ENCODE data around the gene PER2. TPM values are rescaled to one million over a fixed set of nuclear protein-coding genes. Genes with fewer than 3 reads are reported as not detected.
A peak's percentile ranks its signal among the peaks of the same experiment; 100 is the strongest.

The PER2 gene
- total RNA-seq, 4 donors from 2014 or later: 4.1 to 7.5 (median 6.7) TPM

DNA sequence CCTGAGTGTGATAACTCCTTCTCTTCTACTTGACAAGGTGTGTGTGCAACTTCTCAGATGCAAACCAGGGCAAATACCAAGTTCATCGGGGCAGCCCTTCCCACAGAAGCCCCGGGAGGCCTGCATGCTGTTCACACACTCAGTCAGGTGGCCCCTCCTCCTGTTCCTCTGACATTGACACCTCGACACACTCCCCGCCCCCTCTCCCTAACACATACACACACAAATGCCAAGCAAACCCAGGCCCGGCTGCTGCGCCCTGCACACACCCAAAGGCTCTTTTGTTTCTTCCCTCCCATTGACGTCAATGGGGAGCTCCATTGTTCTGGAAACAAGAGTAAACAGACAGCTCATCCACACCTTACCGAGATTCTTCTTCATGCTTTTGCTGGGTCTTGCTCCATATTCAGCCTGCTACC, 1.7 kb upstream of the PER2 start:
- DNase-seq (no peak), ATAC-seq (no peak)
- Histone ChIP-seq H3K36me3 (no peaks in the 10 kb centered on the region), H3K4me1 (peaks cover 33 to 34% of the 10 kb centered on the region in 2 donors), H3K27ac (peak overlapping the region in 2 of 4 donors; percentile 90 to 96), H3K4me3 (no peak overlapping the region), H3K27me3 (no peaks in the 10 kb centered on the region), H3K9me3 (no peaks in the 10 kb centered on the region)
- in situ Hi-C loops (cut with MboI; ENCODE audit: low sequenced_read_pairs in 4 of 4) (no loop called here), intact Hi-C loops (cut with DNase I; ENCODE audit: low total_unique reads) (no loop called here)
- TF ChIP-seq POLR2A (IDR thresholded peaks at IDR 0.05): no peak

- no peaks in the 10 kb centered on the region for H3K36me3 ChIP-seq
- H3K9me3 ChIP-seq: no peaks in the 10 kb centered on the region
- in situ Hi-C loops (cut with MboI; ENCODE audit: low sequenced_read_pairs in 4 of 4): no loop called here
- H3K27me3 ChIP-seq: no peaks in the 10 kb centered on the region
- intact Hi-C loops (cut with DNase I; ENCODE audit: low total_unique reads): loop anchor here (1.0 to 2.0 kb wide), 3 partner anchors 31 to 147 kb away; partner anchors contain the start of genes ILKAP and TRAF3IP1
- no peak for DNase-seq
- ATAC-seq: no peak
- H3K4me3 ChIP-seq: peak overlapping the region; percentile 56 to 92 (median 74)
- H3K27ac ChIP-seq: peak overlapping the region; percentile 90 to 96 (median 92)
- H3K4me1 ChIP-seq: peaks cover 39% of the 10 kb centered on the region in 2 donors
- TF ChIP-seq, protein P1, sequence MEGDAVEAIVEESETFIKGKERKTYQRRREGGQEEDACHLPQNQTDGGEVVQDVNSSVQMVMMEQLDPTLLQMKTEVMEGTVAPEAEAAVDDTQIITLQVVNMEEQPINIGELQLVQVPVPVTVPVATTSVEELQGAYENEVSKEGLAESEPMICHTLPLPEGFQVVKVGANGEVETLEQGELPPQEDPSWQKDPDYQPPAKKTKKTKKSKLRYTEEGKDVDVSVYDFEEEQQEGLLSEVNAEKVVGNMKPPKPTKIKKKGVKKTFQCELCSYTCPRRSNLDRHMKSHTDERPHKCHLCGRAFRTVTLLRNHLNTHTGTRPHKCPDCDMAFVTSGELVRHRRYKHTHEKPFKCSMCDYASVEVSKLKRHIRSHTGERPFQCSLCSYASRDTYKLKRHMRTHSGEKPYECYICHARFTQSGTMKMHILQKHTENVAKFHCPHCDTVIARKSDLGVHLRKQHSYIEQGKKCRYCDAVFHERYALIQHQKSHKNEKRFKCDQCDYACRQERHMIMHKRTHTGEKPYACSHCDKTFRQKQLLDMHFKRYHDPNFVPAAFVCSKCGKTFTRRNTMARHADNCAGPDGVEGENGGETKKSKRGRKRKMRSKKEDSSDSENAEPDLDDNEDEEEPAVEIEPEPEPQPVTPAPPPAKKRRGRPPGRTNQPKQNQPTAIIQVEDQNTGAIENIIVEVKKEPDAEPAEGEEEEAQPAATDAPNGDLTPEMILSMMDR (IDR thresholded peaks at IDR 0.05 in 4 of 5, conservative IDR thresholded peaks at IDR 0.05 in 1 of 5): no peak
- no peak for TF ChIP-seq POLR2A (IDR thresholded peaks at IDR 0.05)
These were observed 1.2 kb upstream of the PER2 start for GRCh38 chr2:238289574-238289973.

- intact Hi-C loops (cut with DNase I; ENCODE audit: low total_unique reads): loop anchor here (1.0 to 2.0 kb wide), 3 partner anchors 31 to 146 kb away; partner anchors contain the start of genes ILKAP and TRAF3IP1
- H3K9me3 ChIP-seq: no peaks in the 10 kb centered on the region
- peak overlapping the region; percentile 56 to 92 (median 74) for H3K4me3 ChIP-seq
- H3K36me3 ChIP-seq: no peaks in the 10 kb centered on the region
- peak; percentile 93 to 99 for DNase-seq
- TF ChIP-seq, protein P1 (IDR thresholded peaks at IDR 0.05 in 4 of 5, conservative IDR thresholded peaks at IDR 0.05 in 1 of 5): peak; percentile 28 to 47 (median 34)
- TF ChIP-seq POLR2A (IDR thresholded peaks at IDR 0.05): peak; percentile 91 to 96
- H3K4me1 ChIP-seq: peaks cover 43 to 45% of the 10 kb centered on the region in 2 donors
- in situ Hi-C loops (cut with MboI; ENCODE audit: low sequenced_read_pairs in 4 of 4): no loop called here
- H3K27ac ChIP-seq: peak overlapping the region; percentile 90 to 96 (median 92)
- peak; percentile 78 to 81 for ATAC-seq
- no peaks in the 10 kb centered on the region for H3K27me3 ChIP-seq
These were observed 502 bp upstream of the PER2 start for GRCh38 chr2:238288650-238289573.

DNA sequence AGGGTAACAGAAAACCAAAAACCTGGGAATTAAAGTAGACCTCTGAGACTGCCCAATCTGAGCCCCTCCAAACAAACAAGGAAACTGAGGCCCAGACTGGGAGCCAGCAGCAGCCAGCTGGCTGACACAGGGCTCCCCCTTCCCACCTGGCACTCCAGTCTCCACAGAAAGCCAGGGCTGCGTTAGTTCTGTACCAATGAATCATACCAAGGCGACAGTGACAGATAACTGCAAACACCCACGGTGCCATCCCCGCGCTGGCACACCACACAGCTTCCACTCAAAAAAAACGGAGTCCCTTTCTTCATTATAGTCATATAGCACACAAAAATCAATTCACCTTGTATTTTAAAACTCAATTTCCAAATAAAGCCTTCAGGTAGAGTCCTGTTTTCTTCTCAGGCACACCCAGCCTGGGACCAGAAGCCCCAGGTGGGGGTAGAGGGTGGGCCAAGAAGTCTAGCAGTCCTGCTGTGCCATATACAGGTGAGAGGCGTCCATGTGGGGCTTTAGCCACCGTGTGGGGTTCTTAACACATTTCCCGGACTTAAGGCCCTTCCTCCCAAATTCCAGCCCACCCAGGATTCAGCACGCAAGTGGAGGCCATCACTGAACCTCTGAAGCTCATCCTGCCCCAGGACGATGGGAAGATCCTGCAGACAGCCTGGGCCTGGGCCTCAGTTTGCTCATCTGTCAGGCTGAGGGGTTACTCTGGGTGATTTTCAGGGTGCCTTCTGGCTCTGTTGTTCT, 1.2 kb downstream of the PER2 start:
- Histone ChIP-seq H3K36me3 (no peaks in the 10 kb centered on the region), H3K9me3 (no peaks in the 10 kb centered on the region), H3K27me3 (no peaks in the 10 kb centered on the region), H3K4me3 (peak overlapping the region; percentile 60 to 92 (median 72)), H3K27ac (peak overlapping the region; percentile 90 to 96 (median 92)), H3K4me1 (peaks cover 59% of the 10 kb centered on the region in 2 donors)
- in situ Hi-C loops (cut with MboI; ENCODE audit: low sequenced_read_pairs in 4 of 4): no loop called here
- ATAC-seq (peak; percentile 47 to 57), DNase-seq (peak; percentile 48 to 64)
- intact Hi-C loops (cut with DNase I; ENCODE audit: low total_unique reads): loop anchor here (2.0 kb wide), 1 partner anchor 44 kb away; no protein-coding TSS in a partner anchor
- no peak for TF ChIP-seq POLR2A (IDR thresholded peaks at IDR 0.05)
- TF ChIP-seq, protein P1 (IDR thresholded peaks at IDR 0.05 in 4 of 5, conservative IDR thresholded peaks at IDR 0.05 in 1 of 5): peak in 1 of 5 experiments; percentile 2

Data from gastrocnemius medialis (tissue), 4 donors.